Right kidney (tissue), 1 donor: ENCODE data around the gene F2.
"Not testable (repeated sequence)": the region's sequence is repeated elsewhere in the genome, so short reads cannot be mapped to it uniquely, and the experiment has no call there.

Source experiments
- DNase-seq: peaks from one replicate; pipeline ENCODE4 v3.0.0-alpha.2; 2016

F2 gene

GRCh38 chr11:46686886-46687795 is 31.9 kb upstream of the F2 start:
- DNase-seq, result no peak

- DNase-seq, result no peak
Measured at GRCh38 chr11:46690702-46691101, 28.3 kb upstream of the F2 start.

GRCh38 chr11:46692450-46692849 is 26.6 kb upstream of the F2 start:
- DNase-seq, result no peak

GRCh38 chr11:46693597-46694012 is 25.4 kb upstream of the F2 start:
- no peak for DNase-seq

- DNase-seq, result no peak
Measured at GRCh38 chr11:46694072-46694471, 24.9 kb upstream of the F2 start.

- DNase-seq, result no peak
Measured at GRCh38 chr11:46694607-46695006, 24.4 kb upstream of the F2 start.

GRCh38 chr11:46695345-46696211 is 23.4 kb upstream of the F2 start:
- DNase-seq, result no peak

GRCh38 chr11:46696212-46696558 is 22.8 kb upstream of the F2 start:
- DNase-seq, result no peak

GRCh38 chr11:46697303-46697702 is 21.7 kb upstream of the F2 start:
- no peak for DNase-seq

GRCh38 chr11:46697723-46698122 is 21.3 kb upstream of the F2 start:
- no peak for DNase-seq

GRCh38 chr11:46698597-46698996 is 20.4 kb upstream of the F2 start:
- DNase-seq, result no peak

GRCh38 chr11:46700241-46701077 is 18.6 kb upstream of the F2 start, which contains the start of the genes ARHGAP1 and ZNF408:
TSS of gene ARHGAP1 (minus strand) at chr11:46700619. CDS start at chr11:46696107, 4,512 bp downstream.
TSS of gene ZNF408 (plus strand) at chr11:46701031. CDS start at chr11:46701048, 17 bp downstream.
- peak; percentile 95 for DNase-seq

- DNase-seq, result no peak
Measured at GRCh38 chr11:46701078-46701654, 17.8 kb upstream of the F2 start.

- DNase-seq, result no peak
Measured at GRCh38 chr11:46705070-46705688, 13.8 kb upstream of the F2 start.

- DNase-seq, result no peak
Measured at GRCh38 chr11:46706886-46707285, 12.1 kb upstream of the F2 start.

- DNase-seq, result not testable (repeated sequence)
Measured at GRCh38 chr11:46709351-46709750, 9.7 kb upstream of the F2 start.

GRCh38 chr11:46710821-46711269 is 8.2 kb upstream of the F2 start:
- DNase-seq, result no peak

- DNase-seq, result no peak
Measured at GRCh38 chr11:46711303-46711702, 7.7 kb upstream of the F2 start.

GRCh38 chr11:46712874-46713576 is 6.0 kb upstream of the F2 start:
- DNase-seq, result no peak

- DNase-seq, result not testable (repeated sequence)
Measured at GRCh38 chr11:46717825-46718154, 1.2 kb upstream of the F2 start.
